Measurements from ENCODE around the gene TAP1.

Gene TAP1

GRCh38 chr6:32855467-32856174, 2.1 kb upstream of the TAP1 start:
- no peak for DNase-seq
- H3K9me3 ChIP-seq, result no peaks in the 10 kb centered on the region
- TF ChIP-seq CTCF (IDR thresholded peaks at IDR 0.05; ENCODE audit: low read depth, low read length), result no peak
- H3K4me1 ChIP-seq, result no peaks in the 10 kb centered on the region
- no peaks in the 10 kb centered on the region for H3K36me3 ChIP-seq
- peaks cover 100% of the 10 kb centered on the region for H3K27me3 ChIP-seq
- H3K4me3 ChIP-seq (ENCODE audit: low read depth, low read length), result no peak overlapping the region

- no peaks in the 10 kb centered on the region for H3K4me1 ChIP-seq
- H3K4me3 ChIP-seq (ENCODE audit: low read depth, low read length), result peak overlapping the region; percentile 63
- H3K36me3 ChIP-seq, result no peaks in the 10 kb centered on the region
- H3K9me3 ChIP-seq, result no peaks in the 10 kb centered on the region
- TF ChIP-seq CTCF (IDR thresholded peaks at IDR 0.05; ENCODE audit: low read depth, low read length), result no peak
- no peak for DNase-seq
- H3K27me3 ChIP-seq, result peaks cover 100% of the 10 kb centered on the region
Observed at GRCh38 chr6:32854376-32855178, 1.1 kb upstream of the TAP1 start.

- TF ChIP-seq CTCF (IDR thresholded peaks at IDR 0.05; ENCODE audit: low read depth, low read length), result no peak
- peaks cover 96% of the 10 kb centered on the region for H3K27me3 ChIP-seq
- H3K36me3 ChIP-seq, result no peaks in the 10 kb centered on the region
- peak overlapping the region; percentile 63 for H3K4me3 ChIP-seq (ENCODE audit: low read depth, low read length)
- H3K4me1 ChIP-seq, result no peaks in the 10 kb centered on the region
- no peaks in the 10 kb centered on the region for H3K9me3 ChIP-seq
- no peak for DNase-seq
Observed at GRCh38 chr6:32852844-32853540, 512 bp downstream of the TAP1 start.

GRCh38 chr6:32852018-32852843, 1.3 kb downstream of the TAP1 start:
- no peak for DNase-seq
- TF ChIP-seq CTCF (IDR thresholded peaks at IDR 0.05; ENCODE audit: low read depth, low read length), result no peak
- H3K4me1 ChIP-seq, result no peaks in the 10 kb centered on the region
- no peak overlapping the region for H3K4me3 ChIP-seq (ENCODE audit: low read depth, low read length)
- peaks cover 96% of the 10 kb centered on the region for H3K27me3 ChIP-seq
- H3K36me3 ChIP-seq, result no peaks in the 10 kb centered on the region
- no peaks in the 10 kb centered on the region for H3K9me3 ChIP-seq

GRCh38 chr6:32851025-32851424, 2.5 kb downstream of the TAP1 start:
- no peaks in the 10 kb centered on the region for H3K4me1 ChIP-seq
- H3K36me3 ChIP-seq, result no peaks in the 10 kb centered on the region
- H3K4me3 ChIP-seq (ENCODE audit: low read depth, low read length), result no peak overlapping the region
- no peak for DNase-seq
- no peaks in the 10 kb centered on the region for H3K9me3 ChIP-seq
- H3K27me3 ChIP-seq, result peaks cover 92% of the 10 kb centered on the region
- TF ChIP-seq CTCF (IDR thresholded peaks at IDR 0.05; ENCODE audit: low read depth, low read length), result no peak
